ENCODE measurements around the gene ROS1. TPM values are rescaled to one million over a fixed set of nuclear protein-coding genes. Genes with fewer than 3 reads are reported as not detected.

The ROS1 gene
- total and polyA plus RNA-seq, 2 donors (not counting 1 experiment from before 2014, with no cell fraction given), result not detected

GRCh38 chr6:117309611-117310010 is 116.1 kb downstream of the ROS1 start:
- H3K27ac Mint-ChIP-seq, result no peak overlapping the region
- ChIA-PET POLR2A (no interaction called here), CTCF (no interaction called here)
- no peaks in the 10 kb centered on the region for H3K79me2 ChIP-seq (ENCODE audit: control insufficient read depth, insufficient read depth, low read length)
- no peak overlapping the region for H3K4me3 Mint-ChIP-seq
- intact Hi-C loops (cut with micrococcal nuclease), result no loop called here
- TF ChIP-seq CTCF (IDR thresholded peaks at IDR 0.05) (no peak), EZH2 (IDR thresholded peaks at IDR 0.05; ENCODE audit: borderline replicate concordance, insufficient read depth, low read depth, low read length, poor library complexity, severe bottlenecking) (no peak)
- no peak overlapping the region for H3K4me2 ChIP-seq (replicated peaks; ENCODE audit: low read depth, low read length, poor library complexity, severe bottlenecking)
- peaks cover 4% of the 10 kb centered on the region for H3K27me3 Mint-ChIP-seq
- H4K20me1 ChIP-seq (ENCODE audit: control insufficient read depth, insufficient read depth, low read length, poor library complexity, severe bottlenecking), result no peaks in the 10 kb centered on the region
- DNase-seq (no peak), ATAC-seq (ENCODE audit: low read depth) (no peak)
- H3K9me3 Mint-ChIP-seq (ENCODE audit: insufficient read depth), result no peaks in the 10 kb centered on the region
- H3K27me3 ChIP-seq (replicated peaks in 1 of 4; ENCODE audit: control extremely low read depth in 1 of 4, control insufficient read depth in 3 of 4, insufficient read depth in 4 of 4, low read length in 3 of 4), result no peaks in the 10 kb centered on the region
- no peaks in the 10 kb centered on the region for H3K9me3 ChIP-seq (ENCODE audit: control extremely low read depth in 1 of 3, control insufficient read depth in 2 of 3, insufficient read depth in 1 of 3, low read length in 2 of 3)
- H2AFZ ChIP-seq (ENCODE audit: insufficient read depth, low read depth, low read length, poor library complexity, severe bottlenecking), result no peak overlapping the region
- no peaks in the 10 kb centered on the region for H3K4me1 ChIP-seq (ENCODE audit: control insufficient read depth in 2 of 2, insufficient read depth in 2 of 2, low read length in 2 of 2)
- H3K4me1 Mint-ChIP-seq, result no peaks in the 10 kb centered on the region
- H3K4me3 ChIP-seq (ENCODE audit: control extremely low read depth in 1 of 5, extremely low read depth in 1 of 5, insufficient read depth in 1 of 5, low read depth in 2 of 5, low read length in 4 of 5), result no peak overlapping the region
- no peaks in the 10 kb centered on the region for H3K36me3 ChIP-seq (replicated peaks in 1 of 2; ENCODE audit: control extremely low read depth in 1 of 2, control insufficient read depth in 1 of 2, extremely low read depth in 1 of 2, insufficient read depth in 2 of 2, low read length in 1 of 2)
- H3K9ac ChIP-seq (ENCODE audit: low read length), result no peak overlapping the region
- no peak overlapping the region for H3K27ac ChIP-seq (ENCODE audit: low read length in 2 of 2)

- Mint-ChIP-seq H3K9me3 (ENCODE audit: insufficient read depth) (no peaks in the 10 kb centered on the region), H3K27ac (no peak overlapping the region), H3K4me3 (no peak overlapping the region), H3K27me3 (peaks cover 4% of the 10 kb centered on the region), H3K4me1 (no peaks in the 10 kb centered on the region)
- ChIA-PET CTCF (no interaction called here), POLR2A (no interaction called here)
- Histone ChIP-seq H4K20me1 (ENCODE audit: control insufficient read depth, insufficient read depth, low read length, poor library complexity, severe bottlenecking) (no peaks in the 10 kb centered on the region), H3K4me1 (ENCODE audit: control insufficient read depth in 2 of 2, insufficient read depth in 2 of 2, low read length in 2 of 2) (no peaks in the 10 kb centered on the region), H3K4me2 (replicated peaks; ENCODE audit: low read depth, low read length, poor library complexity, severe bottlenecking) (no peak overlapping the region), H3K36me3 (replicated peaks in 1 of 2; ENCODE audit: control extremely low read depth in 1 of 2, control insufficient read depth in 1 of 2, extremely low read depth in 1 of 2, insufficient read depth in 2 of 2, low read length in 1 of 2) (no peaks in the 10 kb centered on the region), H2AFZ (ENCODE audit: insufficient read depth, low read depth, low read length, poor library complexity, severe bottlenecking) (no peak overlapping the region), H3K27me3 (replicated peaks in 1 of 4; ENCODE audit: control extremely low read depth in 1 of 4, control insufficient read depth in 3 of 4, insufficient read depth in 4 of 4, low read length in 3 of 4) (no peaks in the 10 kb centered on the region), H3K9ac (ENCODE audit: low read length) (no peak overlapping the region), H3K4me3 (ENCODE audit: control extremely low read depth in 1 of 5, extremely low read depth in 1 of 5, insufficient read depth in 1 of 5, low read depth in 2 of 5, low read length in 4 of 5) (no peak overlapping the region), H3K79me2 (ENCODE audit: control insufficient read depth, insufficient read depth, low read length) (no peaks in the 10 kb centered on the region), H3K9me3 (ENCODE audit: control extremely low read depth in 1 of 3, control insufficient read depth in 2 of 3, insufficient read depth in 1 of 3, low read length in 2 of 3) (no peaks in the 10 kb centered on the region), H3K27ac (ENCODE audit: low read length in 2 of 2) (no peak overlapping the region)
- WGBS (ENCODE audit: insufficient coverage), result 80% methylated on average over 3 of the region's 3 CpGs
- TF ChIP-seq CTCF (IDR thresholded peaks at IDR 0.05) (no peak), EZH2 (IDR thresholded peaks at IDR 0.05; ENCODE audit: borderline replicate concordance, insufficient read depth, low read depth, low read length, poor library complexity, severe bottlenecking) (no peak)
- no peak for ATAC-seq (ENCODE audit: low read depth)
- intact Hi-C loops (cut with micrococcal nuclease), result no loop called here
- no peak for DNase-seq
These were observed 116.7 kb downstream of the ROS1 start for GRCh38 chr6:117309069-117309468.

Measured in B cell (primary cell).